ENCODE measurements around the gene EP400.

The EP400 gene

DNA sequence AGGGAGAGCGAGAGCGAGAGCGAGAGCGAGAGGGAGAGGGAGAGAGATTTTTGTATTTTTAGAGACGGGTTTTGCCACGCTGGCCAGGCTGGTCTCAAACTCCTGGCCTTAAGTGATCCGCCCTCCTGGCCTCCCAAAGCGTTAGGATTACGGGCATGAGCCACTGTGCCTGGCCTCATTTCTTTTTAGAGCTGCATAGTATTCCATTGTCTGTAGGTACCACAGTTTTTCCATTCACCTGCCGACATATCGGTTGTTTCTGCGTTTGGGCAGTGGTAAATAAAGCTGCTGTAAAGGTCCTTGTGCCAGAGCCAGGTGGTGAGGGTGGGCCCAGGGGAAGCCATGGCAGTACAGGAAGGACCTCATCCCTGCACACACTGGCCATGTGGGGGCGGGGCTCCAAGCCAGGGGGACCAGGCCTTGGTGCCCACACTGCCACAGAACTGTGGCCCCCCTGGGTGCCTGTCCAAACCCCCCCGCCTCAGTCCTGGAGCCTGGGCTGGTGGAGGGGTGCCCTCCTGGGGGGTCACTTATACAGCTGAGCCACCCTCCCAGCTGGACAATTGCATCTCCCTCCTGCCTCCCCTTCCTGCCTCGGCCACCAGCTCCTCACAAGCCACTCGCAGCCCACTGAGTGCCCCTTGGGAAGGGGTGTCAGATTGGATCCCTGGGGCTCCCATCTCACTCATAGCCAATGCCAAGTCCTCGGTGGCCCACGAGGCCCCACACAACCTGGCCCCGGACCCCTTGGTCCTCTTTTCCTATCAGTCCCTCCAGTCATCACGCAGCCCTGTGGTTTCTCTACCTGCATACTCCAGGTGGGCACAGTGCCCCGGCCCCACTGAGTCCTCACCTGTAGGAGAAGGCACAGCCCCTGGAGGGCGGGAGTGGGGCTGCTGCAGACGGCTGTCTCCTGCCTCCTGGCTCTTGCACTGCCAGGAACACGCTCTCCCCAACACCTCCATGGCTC, 22.3 kb upstream of the EP400 start:
- no peak for DNase-seq

DNA sequence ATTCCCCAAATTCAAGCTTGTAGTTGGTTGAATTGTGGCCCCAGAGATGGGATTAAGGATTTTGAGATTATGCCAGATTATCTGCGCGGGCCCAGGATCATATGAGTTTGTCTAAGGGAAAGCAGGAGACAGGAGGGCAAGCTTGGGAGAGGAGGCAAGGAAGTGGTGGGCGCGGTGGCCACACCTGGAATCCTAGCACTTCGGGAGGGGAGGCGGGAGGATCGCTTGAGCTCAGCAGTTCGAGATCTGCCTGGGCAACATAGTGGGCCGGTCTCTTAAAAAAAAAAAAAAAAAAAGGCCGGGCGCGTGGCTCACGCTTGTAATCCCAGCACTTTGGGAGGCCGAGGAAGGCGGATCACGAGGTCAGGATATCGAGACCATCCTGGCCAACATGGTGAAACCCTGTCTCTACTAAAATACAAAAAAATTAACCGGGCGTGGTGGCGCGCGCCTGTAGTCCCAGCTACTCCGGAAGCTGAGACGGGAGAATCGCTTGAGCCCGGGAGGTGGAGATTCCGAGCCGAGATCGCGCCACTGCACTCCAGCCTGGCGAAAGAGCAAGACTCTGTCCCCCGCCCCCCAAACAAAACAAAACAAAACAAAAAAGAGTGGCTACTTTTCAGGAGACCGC, 21.5 kb upstream of the EP400 start:
- DNase-seq: no peak

- peak; percentile 90 for DNase-seq
Observed at GRCh38 chr12:131928711-131929580, 20.8 kb upstream of the EP400 start, which contains the start of gene PUS1. PUS1 (plus strand) TSS chr12:131929276; CDS start chr12:131929723, 447 bp downstream.

DNA sequence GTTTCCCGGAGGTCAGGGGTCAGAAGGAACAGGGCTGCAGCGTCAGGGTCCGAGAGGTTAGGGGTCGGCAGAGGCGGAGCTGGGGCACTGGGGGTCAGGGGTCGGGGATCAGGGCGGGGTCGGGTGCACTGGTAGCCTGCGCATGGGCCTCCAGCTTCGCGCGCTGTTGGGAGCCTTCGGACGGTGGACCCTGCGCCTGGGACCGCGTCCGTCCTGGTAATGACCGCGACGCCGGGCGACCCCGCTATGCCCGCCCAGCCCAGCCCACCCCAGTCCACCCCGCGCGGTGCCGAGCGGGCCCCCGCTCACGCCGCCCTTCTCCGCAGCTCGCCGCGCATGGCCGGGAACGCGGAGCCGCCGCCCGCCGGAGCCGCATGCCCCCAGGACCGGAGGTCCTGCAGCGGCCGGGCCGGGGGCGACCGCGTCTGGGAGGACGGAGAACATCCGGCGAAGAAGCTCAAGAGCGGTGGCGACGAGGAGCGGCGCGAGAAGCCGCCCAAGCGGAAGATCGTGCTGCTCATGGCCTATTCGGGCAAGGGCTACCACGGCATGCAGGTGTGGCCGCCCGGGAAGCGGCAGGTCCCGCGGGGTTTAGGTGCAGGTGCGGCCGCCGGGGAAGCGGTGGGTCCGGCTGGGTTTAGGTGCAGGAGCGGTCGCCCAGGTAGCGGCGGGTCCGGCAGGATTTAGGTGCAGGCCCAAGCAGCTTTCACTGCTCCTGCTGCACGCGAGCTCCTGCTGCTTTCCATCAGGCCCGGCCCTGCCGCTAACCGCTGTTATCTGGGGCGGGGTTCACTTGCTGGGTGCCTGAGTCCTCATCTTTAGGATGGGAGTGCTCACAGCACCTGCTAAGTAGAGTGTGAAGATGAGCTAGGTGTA, 19.9 kb upstream of the EP400 start:
- DNase-seq: no peak

GRCh38 chr12:131930510-131930909, 19.2 kb upstream of the EP400 start:
- DNase-seq: no peak

- no peak for DNase-seq
Observed at GRCh38 chr12:131933387-131933786, 16.4 kb upstream of the EP400 start.

- no peak for DNase-seq
Observed at GRCh38 chr12:131934535-131934934, 15.2 kb upstream of the EP400 start.

GRCh38 chr12:131938082-131938481, 11.7 kb upstream of the EP400 start:
- DNase-seq: no peak

GRCh38 chr12:131939007-131939406, 10.7 kb upstream of the EP400 start:
- no peak for DNase-seq

DNA sequence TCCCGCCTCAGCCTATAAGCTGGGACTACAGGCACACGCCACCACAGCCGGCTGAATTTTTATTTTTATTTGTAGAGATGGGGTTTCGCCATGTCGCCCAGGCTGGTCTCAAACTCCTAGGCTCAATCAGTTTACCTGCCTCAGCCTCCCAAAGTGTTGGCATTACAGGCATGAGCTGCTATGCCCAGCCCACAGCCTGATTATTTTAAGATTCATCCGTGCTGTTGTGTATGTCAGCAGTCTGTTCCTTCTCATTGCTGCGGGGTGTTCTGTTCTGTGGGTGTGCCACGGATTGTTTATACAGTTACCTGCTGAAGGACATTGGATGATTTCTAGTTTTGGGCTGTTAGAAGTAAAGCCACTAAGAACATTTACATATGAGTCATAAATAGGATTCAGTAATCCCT, 9.6 kb upstream of the EP400 start:
- no peak for DNase-seq

DNA sequence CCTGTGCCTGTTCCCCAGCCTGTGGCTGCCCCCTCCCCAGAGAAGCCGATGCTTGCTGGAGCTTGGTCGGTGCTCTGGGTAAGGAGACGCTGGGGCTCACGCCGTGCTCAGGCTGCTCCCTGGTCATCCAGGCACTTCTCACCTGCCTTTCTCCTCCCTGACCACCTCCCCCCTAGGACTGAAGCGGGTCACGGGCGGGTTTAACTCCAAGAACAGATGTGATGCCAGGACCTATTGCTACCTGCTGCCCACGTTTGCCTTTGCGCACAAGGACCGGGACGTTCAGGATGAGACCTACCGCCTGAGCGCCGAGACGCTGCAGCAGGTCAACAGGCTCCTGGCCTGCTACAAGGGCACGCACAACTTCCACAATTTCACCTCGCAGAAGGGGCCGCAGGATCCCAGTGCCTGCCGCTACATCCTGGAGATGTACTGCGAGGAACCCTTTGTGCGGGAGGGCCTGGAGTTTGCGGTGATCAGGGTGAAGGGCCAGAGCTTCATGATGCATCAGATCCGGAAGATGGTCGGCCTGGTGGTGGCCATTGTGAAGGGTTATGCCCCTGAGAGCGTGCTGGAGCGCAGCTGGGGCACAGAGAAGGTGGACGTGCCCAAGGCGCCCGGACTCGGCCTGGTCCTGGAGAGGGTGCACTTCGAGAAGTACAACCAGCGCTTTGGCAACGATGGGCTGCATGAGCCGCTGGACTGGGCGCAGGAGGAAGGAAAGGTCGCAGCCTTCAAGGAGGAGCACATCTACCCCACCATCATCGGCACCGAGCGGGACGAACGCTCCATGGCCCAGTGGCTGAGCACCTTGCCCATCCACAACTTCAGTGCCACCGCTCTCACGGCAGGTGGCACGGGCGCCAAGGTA, 8.4 kb upstream of the EP400 start:
- no peak for DNase-seq

DNA sequence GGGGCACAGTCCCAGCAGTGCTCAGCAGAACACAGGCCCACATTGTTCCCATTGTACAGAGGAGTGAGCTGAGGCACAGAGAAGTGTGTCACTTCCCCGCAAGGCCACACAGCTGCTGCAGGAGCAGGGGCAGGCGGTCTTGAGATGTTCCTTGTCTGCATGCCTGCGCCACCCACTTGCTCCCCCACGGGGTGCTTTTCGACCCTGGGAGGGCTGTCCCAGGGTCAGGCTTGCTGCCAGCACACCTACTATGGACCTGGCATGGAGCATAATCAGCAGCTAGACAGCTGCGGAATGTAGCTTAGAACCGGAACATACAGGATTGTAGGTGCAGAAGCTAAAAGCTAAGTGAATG, 7.8 kb upstream of the EP400 start:
- no peak for DNase-seq

GRCh38 chr12:131942671-131943070, 7.1 kb upstream of the EP400 start:
- no peak for DNase-seq

GRCh38 chr12:131943389-131943788, 6.4 kb upstream of the EP400 start:
- DNase-seq: no peak

- no peak for DNase-seq
Observed at GRCh38 chr12:131943876-131944275, 5.9 kb upstream of the EP400 start.

GRCh38 chr12:131944601-131945251, 5.0 kb upstream of the EP400 start:
- no peak for DNase-seq

DNA sequence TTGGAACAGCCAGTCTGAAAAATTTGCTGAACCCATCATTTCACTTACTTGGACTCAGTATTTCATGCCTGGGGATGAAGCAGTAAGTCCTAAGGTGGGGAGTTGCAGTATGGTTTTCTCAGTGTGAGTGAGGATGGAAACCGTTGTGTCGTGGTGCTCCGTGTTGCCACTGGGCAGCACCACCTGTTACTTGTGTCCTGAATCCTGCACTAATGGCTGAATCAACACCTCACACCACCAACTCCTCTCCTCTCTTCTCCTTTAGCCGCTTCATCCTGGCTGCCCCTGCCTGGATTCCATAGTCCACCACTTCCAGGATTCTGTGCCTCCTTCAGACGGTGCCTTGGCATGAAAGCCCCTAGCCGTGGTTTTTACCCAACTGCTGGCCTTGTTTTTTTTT, 3.0 kb upstream of the EP400 start:
- no peak for DNase-seq

DNA sequence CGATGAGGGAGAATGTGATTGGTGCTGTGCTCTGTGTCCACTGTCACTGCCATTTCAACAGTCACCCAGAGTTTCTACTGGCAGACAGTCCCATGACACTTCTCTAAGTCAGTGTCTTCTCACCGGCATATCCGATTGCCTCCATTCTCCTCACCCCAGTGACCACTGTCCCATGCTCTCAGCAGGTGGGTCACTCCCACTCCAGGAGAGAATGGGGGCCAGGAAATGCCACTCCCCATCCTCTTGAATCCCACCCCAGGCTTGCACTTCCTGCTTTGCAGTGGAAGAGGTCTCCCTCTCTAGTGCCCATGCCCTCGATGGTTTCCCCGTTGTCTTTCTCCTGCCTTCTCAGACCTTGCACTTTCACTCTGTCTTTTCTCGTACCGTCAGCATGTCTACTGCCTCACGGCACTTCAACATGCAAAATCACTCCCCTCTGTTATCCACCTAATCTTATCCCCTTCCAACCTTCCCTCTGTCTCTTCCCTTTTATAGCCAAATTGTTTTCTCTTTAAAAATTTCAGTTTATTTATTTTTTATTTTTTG, 2.2 kb upstream of the EP400 start:
- DNase-seq: no peak

DNA sequence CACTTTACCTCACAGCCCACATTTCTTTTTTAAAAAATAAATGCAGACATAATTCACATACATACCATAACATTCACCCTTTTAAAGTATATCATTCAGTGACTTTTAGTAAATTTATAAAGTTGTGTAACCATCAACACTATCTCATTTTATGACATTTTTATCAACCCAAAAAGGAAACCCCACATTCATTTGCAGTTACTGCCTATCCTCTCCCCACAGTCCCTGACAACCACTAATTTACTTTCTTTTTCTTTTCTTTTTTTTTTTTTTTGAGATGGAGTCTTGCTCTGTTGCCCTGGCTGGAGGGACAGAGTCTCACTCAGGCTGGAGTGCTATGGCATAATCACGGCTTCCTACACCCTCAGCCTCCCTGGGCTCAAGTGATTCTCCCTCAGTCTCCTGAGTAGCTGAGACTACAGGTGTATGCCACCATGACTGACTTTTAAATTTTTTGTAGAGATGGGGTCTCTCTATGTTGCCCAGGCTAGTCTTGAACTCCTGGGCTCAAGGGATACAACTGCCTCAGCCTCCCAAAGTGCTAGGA, 1.5 kb upstream of the EP400 start:
- DNase-seq: no peak
